HFFc6 (cell line): ENCODE measurements around the gene CCDC177. TPM values are rescaled to one million over a fixed set of nuclear protein-coding genes. Genes with fewer than 3 reads are reported as not detected.

Experiments used
- DNase-seq: peaks from one replicate; pipeline ENCODE4 v3.0.0-alpha.2; 2018
- H3K27ac Mint-ChIP-seq: 2 replicates; pipeline ENCODE4 v1.8.0; 2020; ENCODE audit warnings: mild to moderate bottlenecking, mixed read lengths
- H3K27me3 Mint-ChIP-seq: 2 replicates; pipeline ENCODE4 v1.8.0; 2021; ENCODE audit warnings: mild to moderate bottlenecking, moderate library complexity, mixed read lengths; ENCODE audit not compliant: insufficient read depth
- H3K36me3 Mint-ChIP-seq: 2 replicates; pipeline ENCODE4 v1.8.0; 2021; ENCODE audit warnings: low read depth, mixed read lengths
- H3K4me1 Mint-ChIP-seq: 2 replicates; pipeline ENCODE4 v1.8.0; 2020; ENCODE audit warnings: low read depth, mixed read lengths
- H3K4me3 Mint-ChIP-seq: 2 replicates; pipeline ENCODE4 v1.8.0; 2020; ENCODE audit warnings: mild to moderate bottlenecking, moderate library complexity, mixed read lengths
- H3K9me3 Mint-ChIP-seq: 2 replicates; pipeline ENCODE4 v1.8.0; 2020; ENCODE audit warnings: mild to moderate bottlenecking, mixed read lengths
- CTCF ChIP-seq: fragments of 200-600 bp; sonication (generic); IDR thresholded peaks from 2 replicates; pipeline ENCODE4 v1.5.0; 2021; ENCODE audit warnings: antibody characterized with exemption, mild to moderate bottlenecking
- total RNA-seq, 6 experiments: library from RNA; stranded (reverse); fragmentation: NEBNext Ultra II Directional; extraction: Animal tissue kit (Norgen Biotek cat#: 25700); gene quantifications; 2 replicates in 1 of 6; 3 replicates in 5 of 6; pipeline ENCODE4 v1.2.3, GENCODE V29; 2021

Gene CCDC177
- total RNA-seq, 6 experiments from 2014 or later = not detected

GRCh38 chr14:69528930-69529329 lies 45.7 kb downstream of the CCDC177 start:
- no peaks in the 10 kb centered on the region for H3K36me3 Mint-ChIP-seq
- H3K27ac Mint-ChIP-seq = no peak overlapping the region
- no peaks in the 10 kb centered on the region for H3K9me3 Mint-ChIP-seq
- no peak overlapping the region for H3K4me3 Mint-ChIP-seq
- H3K4me1 Mint-ChIP-seq = no peaks in the 10 kb centered on the region
- peaks cover 41% of the 10 kb centered on the region for H3K27me3 Mint-ChIP-seq
- TF ChIP-seq CTCF = no peak
- no peak for DNase-seq

GRCh38 chr14:69528143-69528542 lies 46.5 kb downstream of the CCDC177 start:
- H3K27me3 Mint-ChIP-seq = peaks cover 36% of the 10 kb centered on the region
- no peak overlapping the region for H3K4me3 Mint-ChIP-seq
- no peak for TF ChIP-seq CTCF
- DNase-seq = no peak
- no peak overlapping the region for H3K27ac Mint-ChIP-seq
- H3K36me3 Mint-ChIP-seq = no peaks in the 10 kb centered on the region
- H3K4me1 Mint-ChIP-seq = no peaks in the 10 kb centered on the region
- no peaks in the 10 kb centered on the region for H3K9me3 Mint-ChIP-seq

- Mint-ChIP-seq H3K4me1 (no peaks in the 10 kb centered on the region), H3K36me3 (no peaks in the 10 kb centered on the region), H3K27ac (no peak overlapping the region), H3K9me3 (no peaks in the 10 kb centered on the region), H3K4me3 (no peak overlapping the region), H3K27me3 (peaks cover 31% of the 10 kb centered on the region)
- no peak for TF ChIP-seq CTCF
- no peak for DNase-seq
Measured at GRCh38 chr14:69527635-69528034, 47.0 kb downstream of the CCDC177 start.

- H3K36me3 Mint-ChIP-seq = no peaks in the 10 kb centered on the region
- H3K9me3 Mint-ChIP-seq = no peaks in the 10 kb centered on the region
- H3K27me3 Mint-ChIP-seq = peaks cover 30% of the 10 kb centered on the region
- no peak overlapping the region for H3K4me3 Mint-ChIP-seq
- DNase-seq = no peak
- no peak overlapping the region for H3K27ac Mint-ChIP-seq
- H3K4me1 Mint-ChIP-seq = no peaks in the 10 kb centered on the region
- TF ChIP-seq CTCF = no peak
Measured at GRCh38 chr14:69525896-69526295, 48.8 kb downstream of the CCDC177 start.

GRCh38 chr14:69522026-69522425 lies 52.6 kb downstream of the CCDC177 start:
- Mint-ChIP-seq H3K27ac (no peak overlapping the region), H3K4me1 (peaks cover 12% of the 10 kb centered on the region; the same call in 1 of the 2 replicates), H3K4me3 (no peak overlapping the region), H3K36me3 (no peaks in the 10 kb centered on the region), H3K27me3 (peaks cover 36% of the 10 kb centered on the region), H3K9me3 (no peaks in the 10 kb centered on the region)
- no peak for DNase-seq
- no peak for TF ChIP-seq CTCF

Other genes starting within 250 kb of the CCDC177 start
- 100 to 1,000 TPM; 221 to 287 (median 268) TPM for gene ERH, start 176.6 kb downstream of the CCDC177 start, total RNA-seq
- gene SLC39A9, start 176.2 kb downstream of the CCDC177 start, total RNA-seq = 10 to 100 TPM; 58.8 to 88.5 (median 73.3) TPM
- under 1 TPM in 1 of 6 experiments, not detected in 5; 0.06 TPM for gene PLEKHD1, start 90.1 kb downstream of the CCDC177 start, total RNA-seq
- 10 to 100 TPM; 15.8 to 21.8 (median 17.9) TPM for gene SUSD6, start 36.7 kb upstream of the CCDC177 start, total RNA-seq
- 100 to 1,000 TPM; 162 to 221 (median 185) TPM for gene SRSF5, start 192.3 kb upstream of the CCDC177 start, total RNA-seq
- not detected for gene SLC10A1, start 222.4 kb upstream of the CCDC177 start, total RNA-seq